HFFc6 (cell line): ENCODE measurements around the gene PTPRC. TPM values are rescaled to one million over a fixed set of nuclear protein-coding genes. Genes with fewer than 3 reads are reported as not detected.

ENCODE experiments used
- DNase-seq: peaks from one replicate; pipeline ENCODE4 v3.0.0-alpha.2; 2018
- H3K27ac Mint-ChIP-seq: 2 replicates; pipeline ENCODE4 v1.8.0; 2020; ENCODE audit warnings: mild to moderate bottlenecking, mixed read lengths
- H3K27me3 Mint-ChIP-seq: 2 replicates; pipeline ENCODE4 v1.8.0; 2021; ENCODE audit warnings: mild to moderate bottlenecking, moderate library complexity, mixed read lengths; ENCODE audit not compliant: insufficient read depth
- H3K36me3 Mint-ChIP-seq: 2 replicates; pipeline ENCODE4 v1.8.0; 2021; ENCODE audit warnings: low read depth, mixed read lengths
- H3K4me1 Mint-ChIP-seq: 2 replicates; pipeline ENCODE4 v1.8.0; 2020; ENCODE audit warnings: low read depth, mixed read lengths
- H3K4me3 Mint-ChIP-seq: 2 replicates; pipeline ENCODE4 v1.8.0; 2020; ENCODE audit warnings: mild to moderate bottlenecking, moderate library complexity, mixed read lengths
- H3K9me3 Mint-ChIP-seq: 2 replicates; pipeline ENCODE4 v1.8.0; 2020; ENCODE audit warnings: mild to moderate bottlenecking, mixed read lengths
- total RNA-seq, 6 experiments: library from RNA; stranded (reverse); fragmentation: NEBNext Ultra II Directional; extraction: Animal tissue kit (Norgen Biotek cat#: 25700); gene quantifications; 2 replicates in 1 of 6; 3 replicates in 5 of 6; pipeline ENCODE4 v1.2.3, GENCODE V29; 2021
- TF ChIP-seq, protein P1 (sequence below): fragments of 200-600 bp; sonication (generic); IDR thresholded peaks from 2 replicates; pipeline ENCODE4 v1.5.0; 2021; ENCODE audit warnings: antibody characterized with exemption, mild to moderate bottlenecking

The PTPRC gene
- total RNA-seq, 6 experiments from 2014 or later = 0.19 to 0.96 (median 0.79) TPM

GRCh38 chr1:198674009-198674408 lies 35.2 kb downstream of the PTPRC start:
- peaks cover 2% of the 10 kb centered on the region; the same call in 1 of the 2 replicates for H3K27me3 Mint-ChIP-seq

DNA sequence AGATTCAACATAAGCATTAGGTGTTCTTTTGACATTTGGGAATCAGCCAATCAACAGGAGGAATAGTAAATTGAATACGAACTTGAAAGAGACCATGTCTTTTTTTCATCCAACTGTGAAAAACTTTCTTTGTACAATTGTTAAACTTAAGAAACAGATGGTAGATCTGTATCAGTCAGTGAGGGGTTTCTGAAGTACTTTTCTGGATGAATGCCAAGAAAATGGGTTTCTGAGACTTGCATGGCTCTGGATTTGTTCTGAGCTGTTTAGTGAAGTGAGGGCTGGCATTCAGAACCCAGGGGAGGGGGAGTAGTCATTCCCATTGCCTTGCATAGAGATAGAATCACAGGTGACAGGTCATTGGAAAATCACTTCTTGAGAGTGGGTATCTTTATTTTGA lies 37.4 kb downstream of the PTPRC start:
- H3K36me3 Mint-ChIP-seq = peaks cover 30% of the 10 kb centered on the region
- TF ChIP-seq, protein P1, sequence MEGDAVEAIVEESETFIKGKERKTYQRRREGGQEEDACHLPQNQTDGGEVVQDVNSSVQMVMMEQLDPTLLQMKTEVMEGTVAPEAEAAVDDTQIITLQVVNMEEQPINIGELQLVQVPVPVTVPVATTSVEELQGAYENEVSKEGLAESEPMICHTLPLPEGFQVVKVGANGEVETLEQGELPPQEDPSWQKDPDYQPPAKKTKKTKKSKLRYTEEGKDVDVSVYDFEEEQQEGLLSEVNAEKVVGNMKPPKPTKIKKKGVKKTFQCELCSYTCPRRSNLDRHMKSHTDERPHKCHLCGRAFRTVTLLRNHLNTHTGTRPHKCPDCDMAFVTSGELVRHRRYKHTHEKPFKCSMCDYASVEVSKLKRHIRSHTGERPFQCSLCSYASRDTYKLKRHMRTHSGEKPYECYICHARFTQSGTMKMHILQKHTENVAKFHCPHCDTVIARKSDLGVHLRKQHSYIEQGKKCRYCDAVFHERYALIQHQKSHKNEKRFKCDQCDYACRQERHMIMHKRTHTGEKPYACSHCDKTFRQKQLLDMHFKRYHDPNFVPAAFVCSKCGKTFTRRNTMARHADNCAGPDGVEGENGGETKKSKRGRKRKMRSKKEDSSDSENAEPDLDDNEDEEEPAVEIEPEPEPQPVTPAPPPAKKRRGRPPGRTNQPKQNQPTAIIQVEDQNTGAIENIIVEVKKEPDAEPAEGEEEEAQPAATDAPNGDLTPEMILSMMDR = no peak
- peaks cover 4% of the 10 kb centered on the region for H3K9me3 Mint-ChIP-seq
- H3K4me3 Mint-ChIP-seq = no peak overlapping the region
- H3K27ac Mint-ChIP-seq = peak overlapping the region; percentile 83
- H3K27me3 Mint-ChIP-seq = no peaks in the 10 kb centered on the region
- DNase-seq = no peak
- peaks cover 85% of the 10 kb centered on the region for H3K4me1 Mint-ChIP-seq

More at GRCh38 chr1:198674009-198674408, 35.2 kb downstream of the PTPRC start:
- DNase-seq = no peak
- Mint-ChIP-seq H3K4me3 (no peak overlapping the region), H3K27ac (peak overlapping the region; percentile 61), H3K9me3 (peaks cover 4% of the 10 kb centered on the region), H3K4me1 (peaks cover 96% of the 10 kb centered on the region), H3K36me3 (peaks cover 30% of the 10 kb centered on the region)
- TF ChIP-seq, protein P1 = no peak

- H3K36me3 Mint-ChIP-seq = peaks cover 30% of the 10 kb centered on the region
- no peaks in the 10 kb centered on the region for H3K27me3 Mint-ChIP-seq
- H3K27ac Mint-ChIP-seq = peak overlapping the region; percentile 83
- peak; percentile 18 for DNase-seq
- H3K4me1 Mint-ChIP-seq = peaks cover 85% of the 10 kb centered on the region
- TF ChIP-seq, protein P1 = no peak
- peaks cover 4% of the 10 kb centered on the region for H3K9me3 Mint-ChIP-seq
- no peak overlapping the region for H3K4me3 Mint-ChIP-seq
Observed at GRCh38 chr1:198677027-198677426, 38.2 kb downstream of the PTPRC start.

- Mint-ChIP-seq H3K9me3 (peaks cover 4% of the 10 kb centered on the region), H3K27me3 (no peaks in the 10 kb centered on the region), H3K36me3 (peaks cover 26% of the 10 kb centered on the region), H3K4me3 (no peak overlapping the region), H3K4me1 (peaks cover 85% of the 10 kb centered on the region), H3K27ac (peak overlapping the region; percentile 83)
- DNase-seq = no peak
- TF ChIP-seq, protein P1 = no peak
Observed at GRCh38 chr1:198677871-198678270, 39.0 kb downstream of the PTPRC start.

GRCh38 chr1:198678301-198678836 lies 39.5 kb downstream of the PTPRC start:
- Mint-ChIP-seq H3K27me3 (no peaks in the 10 kb centered on the region), H3K4me3 (no peak overlapping the region), H3K27ac (peak overlapping the region; percentile 83), H3K4me1 (peaks cover 85% of the 10 kb centered on the region), H3K9me3 (peaks cover 4% of the 10 kb centered on the region), H3K36me3 (peaks cover 25% of the 10 kb centered on the region)
- DNase-seq = no peak
- TF ChIP-seq, protein P1 = no peak
